Loucy (cell line): ENCODE data around the gene LEF1.

Experiments
- EZH2phosphoT487 ChIP-seq: fragments of 200-600 bp; IDR thresholded peaks from 2 replicates; pipeline ENCODE4 v1.6.1; 2018; ENCODE audit warnings: antibody characterized with exemption, mild to moderate bottlenecking, moderate library complexity, borderline replicate concordance
- TF ChIP-seq, protein P1 (sequence below): fragments of 200-600 bp; sonication (generic); conservative IDR thresholded peaks from 2 replicates; pipeline ENCODE4 v1.5.1; 2014; ENCODE audit warnings: mild to moderate bottlenecking, antibody characterized with exemption, low read length

- TF ChIP-seq, protein P1, sequence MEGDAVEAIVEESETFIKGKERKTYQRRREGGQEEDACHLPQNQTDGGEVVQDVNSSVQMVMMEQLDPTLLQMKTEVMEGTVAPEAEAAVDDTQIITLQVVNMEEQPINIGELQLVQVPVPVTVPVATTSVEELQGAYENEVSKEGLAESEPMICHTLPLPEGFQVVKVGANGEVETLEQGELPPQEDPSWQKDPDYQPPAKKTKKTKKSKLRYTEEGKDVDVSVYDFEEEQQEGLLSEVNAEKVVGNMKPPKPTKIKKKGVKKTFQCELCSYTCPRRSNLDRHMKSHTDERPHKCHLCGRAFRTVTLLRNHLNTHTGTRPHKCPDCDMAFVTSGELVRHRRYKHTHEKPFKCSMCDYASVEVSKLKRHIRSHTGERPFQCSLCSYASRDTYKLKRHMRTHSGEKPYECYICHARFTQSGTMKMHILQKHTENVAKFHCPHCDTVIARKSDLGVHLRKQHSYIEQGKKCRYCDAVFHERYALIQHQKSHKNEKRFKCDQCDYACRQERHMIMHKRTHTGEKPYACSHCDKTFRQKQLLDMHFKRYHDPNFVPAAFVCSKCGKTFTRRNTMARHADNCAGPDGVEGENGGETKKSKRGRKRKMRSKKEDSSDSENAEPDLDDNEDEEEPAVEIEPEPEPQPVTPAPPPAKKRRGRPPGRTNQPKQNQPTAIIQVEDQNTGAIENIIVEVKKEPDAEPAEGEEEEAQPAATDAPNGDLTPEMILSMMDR, result no peak
- TF ChIP-seq EZH2phosphoT487, result no peak
Measured at GRCh38 chr4:108053251-108053711, 115.5 kb downstream of the LEF1 start.
